Endothelial cell of coronary artery (primary cell): Measurements from ENCODE around the gene GAREM2. TPM values are rescaled to one million over a fixed set of nuclear protein-coding genes. Genes with fewer than 3 reads are reported as not detected.

Experiments used
- total RNA-seq: library from RNA; depleted of rRNA; stranded (reverse); fragments of >200 nt; gene quantifications from 2 replicates; pipeline ENCODE4 v1.2.3, GENCODE V29; 2014

GAREM2 gene
- 0.63 and 1.0 TPM in 2 replicates for total RNA-seq

GRCh38 chr2:26172871-26173775 lies at the start of gene GAREM2:
TSS of gene GAREM2 (plus strand) at chr2:26173088. CDS start at chr2:26173221, 133 bp downstream.

Other genes starting within 250 kb of the GAREM2 start
- gene KIF3C, start 190.6 kb upstream of the GAREM2 start, total RNA-seq: 14.8 and 17.9 TPM in 2 replicates
- gene RAB10, start 139.0 kb upstream of the GAREM2 start, total RNA-seq: 112 and 141 TPM in 2 replicates
- gene HADHA, start 71.5 kb downstream of the GAREM2 start, total RNA-seq: 153 and 187 TPM in 2 replicates
- gene HADHB, start 71.9 kb downstream of the GAREM2 start, total RNA-seq: 91.4 and 118 TPM in 2 replicates
- 13.5 and 14.0 TPM in 2 replicates for gene SELENOI, start 173.1 kb downstream of the GAREM2 start, total RNA-seq
- gene ADGRF3, start 173.7 kb downstream of the GAREM2 start, total RNA-seq: under 0.01 TPM in 1 of 2 replicates, not detected in the other
- 0.27 TPM in 1 of 2 replicates, not detected in the other for gene DRC1, start 228.8 kb downstream of the GAREM2 start, total RNA-seq